ENCODE data around the gene CCDC120. TPM values are rescaled to one million over a fixed set of nuclear protein-coding genes. Genes with fewer than 3 reads are reported as not detected.

Gene CCDC120
- total RNA-seq, 2 experiments from 2014 or later = 3.5 to 3.7 TPM

- H3K27me3 Mint-ChIP-seq = no peaks in the 10 kb centered on the region
- ChIA-PET POLR2A (interaction anchor here (1.3 to 1.4 kb wide), 2 partner anchors 8 to 18 kb away, joined by 3 read pairs; partner anchors contain the start of gene WDR45), CTCF (no interaction called here)
- intact Hi-C loops (cut with micrococcal nuclease) = no loop called here
- H3K27ac Mint-ChIP-seq = no peak overlapping the region
- DNase-seq = no peak
- TF ChIP-seq CTCF (IDR thresholded peaks at IDR 0.05) = no peak
- ATAC-seq = no peak
- no peaks in the 10 kb centered on the region for H3K9me3 Mint-ChIP-seq
- H3K4me1 Mint-ChIP-seq (ENCODE audit: low read depth) = peaks cover 10% of the 10 kb centered on the region
- H3K36me3 Mint-ChIP-seq (ENCODE audit: low read depth) = no peaks in the 10 kb centered on the region
- H3K4me3 Mint-ChIP-seq = no peak overlapping the region
These were observed 3.1 kb downstream of the CCDC120 start for GRCh38 chrX:49061916-49062315.

GRCh38 chrX:49063715-49064114 is 4.9 kb downstream of the CCDC120 start:
- ATAC-seq = no peak
- Mint-ChIP-seq H3K27me3 (no peaks in the 10 kb centered on the region), H3K36me3 (ENCODE audit: low read depth) (no peaks in the 10 kb centered on the region), H3K9me3 (no peaks in the 10 kb centered on the region), H3K4me3 (no peak overlapping the region), H3K27ac (no peak overlapping the region), H3K4me1 (ENCODE audit: low read depth) (no peaks in the 10 kb centered on the region)
- CTCF ChIA-PET = no interaction called here
- POLR2A ChIA-PET = no interaction called here
- DNase-seq = no peak
- intact Hi-C loops (cut with micrococcal nuclease) = no loop called here
- no peak for TF ChIP-seq CTCF (IDR thresholded peaks at IDR 0.05)

GRCh38 chrX:49064303-49064702 is 5.5 kb downstream of the CCDC120 start:
- H3K9me3 Mint-ChIP-seq = no peaks in the 10 kb centered on the region
- ChIA-PET POLR2A (no interaction called here), CTCF (no interaction called here)
- no peaks in the 10 kb centered on the region for H3K27me3 Mint-ChIP-seq
- intact Hi-C loops (cut with micrococcal nuclease) = no loop called here
- no peaks in the 10 kb centered on the region for H3K4me1 Mint-ChIP-seq (ENCODE audit: low read depth)
- no peak for DNase-seq
- no peak overlapping the region for H3K27ac Mint-ChIP-seq
- no peak for ATAC-seq
- H3K4me3 Mint-ChIP-seq = no peak overlapping the region
- TF ChIP-seq CTCF (IDR thresholded peaks at IDR 0.05) = no peak
- H3K36me3 Mint-ChIP-seq (ENCODE audit: low read depth) = no peaks in the 10 kb centered on the region

GRCh38 chrX:49064735-49065134 is 5.9 kb downstream of the CCDC120 start:
- intact Hi-C loops (cut with micrococcal nuclease) = no loop called here
- TF ChIP-seq CTCF (IDR thresholded peaks at IDR 0.05) = no peak
- Mint-ChIP-seq H3K4me3 (no peak overlapping the region), H3K9me3 (no peaks in the 10 kb centered on the region), H3K27me3 (no peaks in the 10 kb centered on the region), H3K4me1 (ENCODE audit: low read depth) (no peaks in the 10 kb centered on the region), H3K36me3 (ENCODE audit: low read depth) (no peaks in the 10 kb centered on the region), H3K27ac (no peak overlapping the region)
- no peak for DNase-seq
- CTCF ChIA-PET = no interaction called here
- POLR2A ChIA-PET = no interaction called here
- no peak for ATAC-seq

- Mint-ChIP-seq H3K27ac (no peak overlapping the region), H3K36me3 (ENCODE audit: low read depth) (peaks cover 1% of the 10 kb centered on the region), H3K9me3 (no peaks in the 10 kb centered on the region), H3K4me1 (ENCODE audit: low read depth) (no peaks in the 10 kb centered on the region), H3K27me3 (no peaks in the 10 kb centered on the region), H3K4me3 (no peak overlapping the region)
- TF ChIP-seq CTCF (IDR thresholded peaks at IDR 0.05) = no peak
- DNase-seq = no peak
- no peak for ATAC-seq
- POLR2A ChIA-PET = no interaction called here
- CTCF ChIA-PET = no interaction called here
- intact Hi-C loops (cut with micrococcal nuclease) = no loop called here
These were observed 7.5 kb downstream of the CCDC120 start for GRCh38 chrX:49066278-49066677.
